Pancreas (tissue), 10 donors: ENCODE results near the gene DHODH. TPM values are rescaled to one million over a fixed set of nuclear protein-coding genes. Genes with fewer than 3 reads are reported as not detected.
"Not testable (repeated sequence)": the region's sequence is repeated elsewhere in the genome, so short reads cannot be mapped to it uniquely, and the experiment has no call there.

ENCODE experiments used
- ATAC-seq, 4 donors: fragments of 200-7000 bp; cut with Tn5 transposase; one replicate each; pipeline versions ENCODE4 v1.8.0 to v1.9.1; 2020; ENCODE audit warnings: mild to moderate bottlenecking in 4 of 4, moderate library complexity in 4 of 4
- DNase-seq, 6 donors: peaks; one replicate each; pipeline ENCODE4 v3.0.0-alpha.2; 2020
- FAIRE-seq: peaks from 2 replicates; lab custom pipeline; 2012; peaks lifted over from hg19 to GRCh38; lab: Jason Lieb, UNC
- H3K27ac ChIP-seq, 4 donors: fragments of 200-600 bp; sonication (generic); 1 replicate in 3 of 4; 2 replicates in 1 of 4; pipeline versions ENCODE4 v1.5.0 to v1.8.0; 2020
- H3K27me3 ChIP-seq, 4 donors: fragments of 200-600 bp; one replicate each; pipeline ENCODE4 v1.8.0; 2021
- H3K36me3 ChIP-seq, 3 donors: fragments of 200-600 bp; sonication (generic) in 1 of 3; one replicate each; pipeline versions ENCODE4 v1.5.0 to v1.8.0; 2020 to 2021
- H3K4me1 ChIP-seq, 3 donors: fragments of 200-600 bp; one replicate each; pipeline ENCODE4 v1.8.0; 2021
- H3K4me3 ChIP-seq, 4 donors: fragments of 200-600 bp; sonication (generic) in 2 of 4; one replicate each; pipeline versions ENCODE4 v1.5.0 to v1.8.0; 2020 to 2021
- H3K9me3 ChIP-seq, 4 donors: fragments of 200-600 bp; one replicate each; pipeline ENCODE4 v1.8.0; 2021
- WGBS, 2 donors: extraction: QIAGEN DNeasy Blood & Tissue Kit; methylation state at CpG; one replicate each; pipeline ENCODE4 v1.1.7; 2013; 5-methylcytosine and 5-hydroxymethylcytosine counted together
- intact Hi-C, 3 donors: fragments of 100-400 bp; cut with DNase I; formaldehyde crosslinking; loops; one replicate each; pipeline versions ENCODE4 v1.11.1 to v1.14.2; 2022
- polyA plus RNA-seq, 2 donors: library from polyadenylated mRNA; stranded (reverse); fragments of 200-250 nt; gene quantifications; one replicate each; pipeline ENCODE4 v1.2.3, GENCODE V29; 2013
- total RNA-seq, 6 donors: library from RNA; stranded (reverse); fragmentation: NEBNext Ultra II Directional in 4 of 6; extraction: Animal tissue kit (Norgen Biotek cat#: 25700) in 4 of 6; gene quantifications; one replicate each; pipeline versions ENCODE4 v1.2.1 to v1.2.4, GENCODE V29; 2021 to 2023
- TF ChIP-seq, protein P1 (sequence below), 4 donors: fragments of 200-600 bp; sonication (generic) in 3 of 4; IDR thresholded peaks; one replicate each; pipeline versions ENCODE4 v1.5.0 to v1.8.0; 2021; ENCODE audit warnings: antibody characterized with exemption in 4 of 4
- donor health status: healthy with polysubstance abuse.
- donor health status: DM: no; HTN: no; CAD: no; lungs with moderate emphysema.
- donor health status: DM: no; HTN: no; CAD: no.
- donor health status: control.
- donor health status: control.
- donor health status: Bipolar disorder and iron deficiency.
- donor health status: DM: yes; HTN: yes; CAD: no.
- donor health status: DM: no; HTN: no; CAD: no.
- donor health status: DM: no; HTN: no; CAD: no.
- donor health status: DM: yes; HTN: yes; CAD: no.

The DHODH gene
- total and polyA plus RNA-seq, 8 donors = 2.2 to 5.2 (median 4.2) TPM

DNA sequence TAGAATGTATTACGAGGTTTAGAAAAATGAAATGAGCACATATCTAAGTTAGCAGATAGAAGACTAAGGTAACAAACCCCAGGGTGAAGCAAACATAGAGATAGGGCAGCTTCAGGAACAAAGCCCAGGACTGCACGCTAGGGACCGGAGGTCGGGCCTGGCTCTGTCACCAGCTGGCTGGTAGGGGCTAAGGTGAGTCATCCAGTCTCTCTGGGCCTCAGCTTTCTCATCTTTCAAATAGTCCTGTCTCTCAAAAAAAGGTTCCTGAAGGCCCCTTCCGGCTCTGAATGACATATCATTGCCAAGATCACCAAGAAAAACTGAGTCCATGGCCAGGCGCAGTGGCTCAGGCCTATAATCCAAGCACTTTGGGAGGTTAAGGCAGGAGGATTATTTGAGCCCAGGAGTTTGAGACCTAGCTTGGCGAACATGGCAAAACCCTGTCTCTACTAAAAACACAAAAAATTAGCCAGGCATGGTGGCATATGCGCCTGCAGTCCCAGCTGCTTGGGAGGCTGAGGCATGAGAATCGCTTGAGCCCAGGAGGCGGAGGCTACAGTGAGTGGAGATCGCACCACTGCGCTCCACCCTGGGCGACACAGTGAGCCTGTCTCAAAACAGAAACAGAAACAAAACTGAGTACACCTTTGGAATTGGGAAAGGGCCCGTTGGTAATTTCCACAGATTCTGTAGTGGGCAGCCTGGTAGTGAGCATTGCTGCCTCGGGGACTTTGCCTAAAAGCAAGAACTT is 34.3 kb upstream of the DHODH start:
- Histone ChIP-seq H3K4me1 (no peaks in the 10 kb centered on the region), H3K4me3 (no peak overlapping the region), H3K27me3 (no peaks in the 10 kb centered on the region), H3K9me3 (no peaks in the 10 kb centered on the region), H3K36me3 (no peaks in the 10 kb centered on the region), H3K27ac (no peak overlapping the region)
- intact Hi-C loops = no loop called here
- WGBS, 2 donors = 89 to 92% methylated on average over 15 of the region's 15 CpGs
- ATAC-seq = no peak
- no peak for FAIRE-seq
- DNase-seq = no peak
- TF ChIP-seq, protein P1, sequence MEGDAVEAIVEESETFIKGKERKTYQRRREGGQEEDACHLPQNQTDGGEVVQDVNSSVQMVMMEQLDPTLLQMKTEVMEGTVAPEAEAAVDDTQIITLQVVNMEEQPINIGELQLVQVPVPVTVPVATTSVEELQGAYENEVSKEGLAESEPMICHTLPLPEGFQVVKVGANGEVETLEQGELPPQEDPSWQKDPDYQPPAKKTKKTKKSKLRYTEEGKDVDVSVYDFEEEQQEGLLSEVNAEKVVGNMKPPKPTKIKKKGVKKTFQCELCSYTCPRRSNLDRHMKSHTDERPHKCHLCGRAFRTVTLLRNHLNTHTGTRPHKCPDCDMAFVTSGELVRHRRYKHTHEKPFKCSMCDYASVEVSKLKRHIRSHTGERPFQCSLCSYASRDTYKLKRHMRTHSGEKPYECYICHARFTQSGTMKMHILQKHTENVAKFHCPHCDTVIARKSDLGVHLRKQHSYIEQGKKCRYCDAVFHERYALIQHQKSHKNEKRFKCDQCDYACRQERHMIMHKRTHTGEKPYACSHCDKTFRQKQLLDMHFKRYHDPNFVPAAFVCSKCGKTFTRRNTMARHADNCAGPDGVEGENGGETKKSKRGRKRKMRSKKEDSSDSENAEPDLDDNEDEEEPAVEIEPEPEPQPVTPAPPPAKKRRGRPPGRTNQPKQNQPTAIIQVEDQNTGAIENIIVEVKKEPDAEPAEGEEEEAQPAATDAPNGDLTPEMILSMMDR (IDR thresholded peaks at IDR 0.05) = no peak

DNA sequence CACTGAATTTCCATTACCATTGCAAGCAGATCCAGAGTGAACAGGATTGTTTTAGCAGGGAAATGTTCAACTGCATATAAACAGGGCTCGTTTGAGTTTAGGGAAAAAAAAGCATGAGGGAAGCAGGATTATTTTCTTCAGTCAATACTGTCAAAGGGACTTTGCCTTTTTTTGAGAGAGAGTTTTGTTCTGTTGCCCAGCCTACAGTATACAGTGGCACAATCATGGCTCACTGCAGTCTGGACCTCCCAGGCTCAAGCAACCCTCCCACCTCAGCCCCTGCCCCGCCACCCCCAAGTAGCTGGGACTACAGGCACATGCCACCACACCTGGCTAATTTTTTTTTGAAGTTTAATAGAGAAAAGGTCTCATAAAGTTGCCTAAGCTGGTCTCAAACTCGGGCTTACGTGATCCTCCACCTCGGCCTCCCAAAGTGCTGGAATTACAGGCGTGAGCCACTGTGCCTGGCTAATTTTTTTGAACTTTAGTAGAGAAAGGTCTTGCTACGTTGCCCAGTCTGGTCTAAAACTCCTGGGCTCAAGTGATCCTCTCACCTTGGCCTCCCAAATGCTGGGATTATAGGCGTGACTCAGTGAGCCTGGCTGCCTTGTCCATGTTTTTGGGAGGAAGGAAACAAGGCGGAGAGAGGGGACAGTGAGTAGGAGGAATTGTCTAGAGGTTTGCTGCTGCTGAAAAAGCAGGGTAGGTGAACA is 23.1 kb upstream of the DHODH start:
- TF ChIP-seq, protein P1 (IDR thresholded peaks at IDR 0.05) = no peak
- 68 to 77% methylated on average over 9 of the region's 9 CpGs for WGBS, 2 donors
- Histone ChIP-seq H3K4me1 (no peaks in the 10 kb centered on the region), H3K36me3 (no peaks in the 10 kb centered on the region), H3K27me3 (no peaks in the 10 kb centered on the region), H3K27ac (no peak overlapping the region), H3K4me3 (no peak overlapping the region), H3K9me3 (no peaks in the 10 kb centered on the region)
- ATAC-seq (no peak), FAIRE-seq (no peak), DNase-seq (no peak)
- intact Hi-C loops = no loop called here

DNA sequence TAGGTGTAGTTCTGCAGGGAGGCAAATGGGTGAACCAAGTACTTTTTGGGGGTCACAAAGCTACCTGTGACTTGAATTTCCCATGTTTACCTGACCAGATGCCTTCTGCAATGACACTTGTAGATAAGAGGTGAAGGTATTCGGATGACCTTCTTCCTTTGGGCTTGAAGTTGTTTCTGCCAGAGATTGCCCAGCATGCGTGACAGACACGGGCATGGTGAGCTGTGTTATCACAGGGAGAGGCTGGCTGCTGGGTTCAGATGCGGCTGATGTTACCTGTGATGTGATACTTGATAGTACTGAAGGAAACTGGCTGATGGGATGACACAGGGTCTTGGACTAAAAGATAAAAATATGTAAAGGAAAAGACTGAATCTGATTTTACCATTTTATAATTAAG is 22.4 kb upstream of the DHODH start:
- ATAC-seq (no peak), FAIRE-seq (no peak), DNase-seq (no peak)
- TF ChIP-seq, protein P1 (IDR thresholded peaks at IDR 0.05) = no peak
- Histone ChIP-seq H3K36me3 (no peaks in the 10 kb centered on the region), H3K4me1 (no peaks in the 10 kb centered on the region), H3K27ac (no peak overlapping the region), H3K27me3 (no peaks in the 10 kb centered on the region), H3K4me3 (no peak overlapping the region), H3K9me3 (no peaks in the 10 kb centered on the region)
- WGBS, 2 donors = 38 to 53% methylated on average over 4 of the region's 4 CpGs
- intact Hi-C loops = no loop called here

DNA sequence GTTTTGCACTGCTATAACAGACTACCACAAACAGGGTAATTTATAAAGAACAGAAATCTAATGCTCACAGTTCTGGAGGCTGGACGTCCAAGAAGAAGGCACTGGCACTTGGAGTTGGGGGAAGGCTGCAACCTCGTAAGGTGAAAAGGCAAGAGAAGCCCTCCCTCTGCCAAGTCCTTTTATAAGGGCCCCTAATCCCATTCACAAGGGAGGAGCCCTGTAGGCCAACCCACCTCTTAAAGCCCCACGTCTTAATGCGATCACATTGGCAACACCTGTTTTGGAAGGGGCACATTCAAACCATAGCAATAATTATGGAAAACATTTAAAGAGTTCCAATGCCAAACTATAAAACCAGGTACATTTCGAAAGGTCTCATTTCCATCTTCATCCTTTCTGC is 13.5 kb upstream of the DHODH start:
- FAIRE-seq = no peak
- Histone ChIP-seq H3K27ac (no peak overlapping the region), H3K4me3 (no peak overlapping the region), H3K9me3 (no peaks in the 10 kb centered on the region), H3K27me3 (peaks cover 0 to 5% (median 0%) of the 10 kb centered on the region in 4 donors), H3K36me3 (no peaks in the 10 kb centered on the region), H3K4me1 (no peaks in the 10 kb centered on the region)
- TF ChIP-seq, protein P1 (IDR thresholded peaks at IDR 0.05) = no peak
- intact Hi-C loops = no loop called here
- no peak for ATAC-seq
- DNase-seq = no peak
- 47 to 61% methylated on average over 5 of the region's 5 CpGs for WGBS, 2 donors

DNA sequence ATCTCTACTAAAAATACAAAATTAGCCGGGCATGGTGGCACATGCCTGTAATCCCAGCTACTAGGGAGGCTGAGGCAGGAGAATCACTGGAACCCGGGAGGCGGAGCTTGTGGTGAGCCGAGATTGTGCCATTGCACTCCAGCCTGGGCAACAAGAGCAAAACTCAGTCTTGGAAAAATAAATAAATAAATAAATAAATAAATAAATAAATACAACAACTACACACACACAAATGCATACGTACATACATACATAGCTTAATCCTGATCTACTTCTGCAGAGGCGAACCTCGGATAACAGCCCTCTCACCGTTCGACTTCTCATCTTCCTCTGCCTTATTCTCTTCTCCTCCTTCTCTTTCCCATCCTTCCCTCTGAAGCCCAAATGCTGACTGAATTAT is 11.0 kb upstream of the DHODH start:
- WGBS, 2 donors = 80 to 96% methylated on average over 9 of the region's 9 CpGs
- H3K9me3 ChIP-seq, H3K27ac ChIP-seq, ATAC-seq, intact Hi-C loops, DNase-seq, H3K4me3 ChIP-seq, H3K27me3 ChIP-seq, H3K4me1 ChIP-seq, H3K36me3 ChIP-seq, FAIRE-seq: not testable (repeated sequence)
